ENCODE measurements around the gene CYSTM1.

CYSTM1 gene, protein sequence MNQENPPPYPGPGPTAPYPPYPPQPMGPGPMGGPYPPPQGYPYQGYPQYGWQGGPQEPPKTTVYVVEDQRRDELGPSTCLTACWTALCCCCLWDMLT

DNA sequence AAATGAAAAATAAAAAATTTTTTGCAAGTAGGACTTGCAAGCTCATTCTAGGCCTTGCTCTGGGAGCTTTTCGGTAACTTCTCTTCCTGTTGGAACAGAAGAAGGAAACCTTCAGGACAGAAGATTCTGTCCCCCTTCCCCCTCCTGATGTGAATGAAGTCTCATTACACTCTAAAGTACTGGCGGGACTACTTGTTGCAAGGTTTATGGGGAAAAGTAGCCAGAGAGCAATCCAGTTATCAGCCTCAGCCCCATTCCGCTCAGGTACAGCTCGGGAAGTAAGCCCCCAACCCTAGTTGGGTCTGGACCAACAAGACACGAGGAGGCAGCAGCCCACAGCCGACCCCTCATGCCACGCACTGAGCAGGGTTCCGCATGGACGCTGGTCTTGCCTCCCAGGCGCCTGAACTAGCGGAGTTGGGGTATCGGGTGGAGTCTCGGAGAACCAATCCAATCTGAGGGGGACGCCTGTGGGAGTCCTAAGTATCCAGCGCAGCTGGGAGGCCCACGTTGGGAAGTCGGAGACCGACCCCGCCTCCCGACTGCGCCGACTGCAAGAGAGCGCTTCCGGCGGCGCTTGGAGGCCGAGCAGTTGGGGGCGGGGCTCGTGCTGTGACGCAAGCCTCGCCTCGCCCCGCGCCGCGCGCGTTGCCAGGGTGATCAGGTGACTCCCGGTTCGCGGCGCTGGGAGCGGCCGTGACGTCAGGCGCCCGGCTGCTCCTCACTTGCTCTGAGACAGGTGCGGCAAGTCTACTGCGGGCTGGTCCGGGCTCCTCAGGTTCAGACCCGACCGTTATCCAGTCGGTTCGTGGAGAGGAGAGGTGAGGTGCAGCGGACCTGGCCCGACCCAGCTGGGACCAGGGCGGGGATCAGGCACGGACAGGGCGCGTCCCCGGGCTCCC lies at the start of gene CYSTM1:
Gene CYSTM1, plus strand, starts transcription at position 724 of the 902 bp plus-strand sequence. CDS start 19,278 bp downstream, outside the sequence.
- peak; percentile 90 for DNase-seq (ENCODE audit: low read depth)

DNA sequence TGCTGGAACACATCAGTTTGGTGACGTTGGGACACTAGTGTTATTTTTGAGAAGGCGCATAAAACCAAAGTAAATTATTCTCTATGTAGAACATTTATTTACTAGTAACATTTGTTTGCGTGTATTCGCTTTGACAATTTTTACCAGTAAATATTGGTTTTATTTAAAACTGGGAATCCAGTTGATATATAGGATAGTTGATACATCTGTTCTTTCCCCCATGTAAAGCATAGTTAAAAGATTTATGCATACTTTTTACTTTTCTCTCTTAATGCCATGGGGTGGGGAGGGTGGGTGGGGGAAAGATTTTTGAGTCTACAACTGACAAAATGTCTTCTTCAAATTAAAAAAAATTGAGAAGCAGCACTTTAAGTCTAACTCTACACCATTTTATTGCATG lies 49.4 kb upstream of the CYSTM1 start, which contains the start of gene IGIP:
Gene IGIP, plus strand, starts transcription at position 301 of the 400 bp plus-strand sequence. CDS start 2,540 bp downstream, outside the sequence.
- no peak for DNase-seq (ENCODE audit: low read depth)

DNA sequence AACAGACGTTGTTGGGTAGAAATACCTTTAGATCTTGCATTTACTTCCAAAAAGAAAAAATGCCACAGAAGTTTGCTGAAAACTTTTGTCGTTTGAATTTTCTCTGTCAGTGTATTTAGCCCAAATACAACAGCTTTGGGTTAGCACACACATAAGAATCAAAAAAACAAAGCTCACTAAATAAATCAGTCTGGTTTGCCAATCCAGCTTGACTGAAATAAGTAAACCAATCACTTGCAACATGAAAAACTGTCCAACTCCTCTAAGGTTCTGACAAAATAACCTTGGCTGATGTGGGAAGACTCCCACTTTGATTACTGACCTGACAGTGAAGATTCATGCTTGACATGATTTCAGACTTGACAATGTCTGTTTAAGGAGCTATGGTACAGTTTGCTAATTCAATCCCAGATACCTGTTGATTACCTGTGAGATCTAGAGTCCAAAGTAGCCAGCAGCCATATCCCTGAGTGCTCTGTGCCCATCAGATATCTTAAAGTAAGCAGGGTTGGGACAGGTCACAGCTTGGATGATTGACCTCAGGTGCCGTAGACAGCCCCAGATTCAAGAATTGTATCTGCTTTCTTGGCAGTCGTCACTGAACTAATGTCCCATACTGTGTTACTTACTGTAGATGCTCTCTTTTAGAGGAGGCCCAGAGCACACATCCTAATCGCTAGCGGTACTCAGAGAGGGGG lies 48.5 kb upstream of the CYSTM1 start:
- DNase-seq (ENCODE audit: low read depth) = no peak

DNA sequence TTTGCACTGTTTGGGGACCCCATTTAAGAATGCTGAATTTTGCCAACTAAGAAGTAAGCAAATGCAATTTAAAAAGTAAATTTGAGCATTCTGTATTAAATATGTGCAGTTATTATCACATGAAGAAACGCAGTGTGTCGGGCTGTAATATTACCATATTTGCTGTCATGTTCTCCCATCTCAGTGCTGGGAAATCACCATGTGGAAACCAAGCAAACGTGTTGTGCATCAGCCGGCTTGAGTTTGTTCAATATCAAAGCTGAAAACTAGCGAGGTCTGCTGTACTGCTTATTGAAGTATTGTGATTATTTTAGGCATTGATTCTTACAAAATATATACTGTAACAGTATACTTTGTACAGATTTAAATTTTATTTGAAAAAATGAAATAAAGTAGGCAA lies 46.6 kb upstream of the CYSTM1 start:
- no peak for DNase-seq (ENCODE audit: low read depth)

DNA sequence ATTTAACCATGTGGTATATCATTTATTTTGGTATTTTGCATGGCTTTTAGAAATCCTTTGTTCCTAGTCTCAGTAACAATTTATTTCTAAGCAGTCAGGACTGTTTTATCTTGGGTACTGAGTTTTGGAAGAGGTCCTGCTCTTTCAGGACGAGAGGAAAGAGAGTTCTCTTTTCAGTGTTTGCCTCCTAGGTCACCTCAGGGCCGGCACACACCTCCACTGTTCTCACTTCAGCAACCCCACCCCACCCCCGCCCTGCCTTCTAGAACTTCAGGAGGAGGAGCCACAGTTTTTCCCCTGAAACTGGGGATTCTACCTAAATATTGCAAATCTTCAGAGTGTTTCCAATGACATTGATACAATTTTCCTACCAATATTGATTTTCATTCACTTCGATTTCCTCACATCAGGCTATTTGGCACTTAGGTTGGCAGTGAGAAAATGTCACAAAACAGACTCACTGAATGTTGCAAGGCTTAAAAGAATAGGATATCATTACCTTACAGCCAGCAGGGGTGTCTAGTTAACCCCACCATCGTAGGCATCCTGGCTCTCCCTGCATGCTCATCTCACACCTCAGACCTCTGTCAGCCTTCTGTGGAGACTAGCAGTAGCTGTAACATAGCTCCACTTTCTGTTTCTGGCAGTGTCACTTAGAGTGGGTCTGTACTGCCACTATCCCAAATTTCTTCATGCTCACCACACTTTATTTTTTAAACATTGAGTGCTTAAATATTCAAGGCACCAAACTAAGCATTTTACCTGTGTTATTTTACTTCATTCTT lies 43.8 kb upstream of the CYSTM1 start:
- no peak for DNase-seq (ENCODE audit: low read depth)

DNA sequence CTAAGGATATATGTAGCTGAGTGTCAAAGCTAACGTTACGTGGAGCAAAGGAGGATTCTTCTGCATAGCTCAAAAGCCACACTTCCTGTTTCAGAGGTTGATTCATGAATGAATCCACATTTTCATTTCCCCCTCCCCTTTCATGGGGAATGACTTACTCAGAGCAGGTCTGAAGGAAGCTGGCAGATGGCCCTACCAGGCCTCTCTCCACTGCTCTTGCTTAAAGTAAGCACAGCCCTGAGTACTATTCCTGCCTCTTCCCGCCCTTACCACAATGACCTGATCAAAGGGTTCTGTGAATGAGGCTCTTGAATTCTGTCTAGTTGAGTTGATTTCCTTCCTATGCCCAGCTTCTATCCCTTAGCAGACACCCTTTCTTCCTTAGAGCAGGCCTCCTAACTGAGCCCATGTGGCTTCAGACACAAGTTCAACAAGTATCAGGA lies 43.0 kb upstream of the CYSTM1 start:
- DNase-seq (ENCODE audit: low read depth) = no peak

DNA sequence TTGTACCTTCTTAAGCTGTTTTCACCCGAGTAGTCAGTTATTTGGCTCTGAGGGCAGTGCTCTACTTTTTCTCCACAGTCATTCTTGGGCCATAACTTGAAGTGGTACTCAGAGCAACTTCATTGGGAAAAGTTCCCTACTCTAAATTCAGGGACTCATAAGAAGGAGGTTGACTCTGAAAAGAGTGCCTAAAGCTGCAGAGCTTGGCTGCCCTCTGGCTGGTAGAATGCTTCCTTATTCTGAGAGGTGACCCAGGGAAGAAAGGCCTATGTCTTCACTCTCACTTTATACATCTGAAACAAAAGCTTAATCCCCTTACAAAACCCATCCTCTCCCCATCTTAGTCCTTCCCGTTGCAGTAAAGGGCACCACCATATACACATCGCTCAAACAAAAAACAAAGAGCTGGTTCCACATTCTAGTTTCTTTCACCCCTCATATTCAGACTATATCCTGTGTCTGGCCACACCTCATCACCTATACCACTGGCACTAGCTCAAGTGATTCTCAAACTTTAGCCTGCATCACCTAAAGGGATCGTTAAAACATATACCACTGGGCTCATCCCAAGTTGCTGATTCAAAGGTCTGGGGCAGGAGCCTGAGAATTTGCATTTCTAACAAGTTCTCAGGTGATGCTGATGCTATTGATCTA lies 41.3 kb upstream of the CYSTM1 start:
- DNase-seq (ENCODE audit: low read depth) = no peak

DNA sequence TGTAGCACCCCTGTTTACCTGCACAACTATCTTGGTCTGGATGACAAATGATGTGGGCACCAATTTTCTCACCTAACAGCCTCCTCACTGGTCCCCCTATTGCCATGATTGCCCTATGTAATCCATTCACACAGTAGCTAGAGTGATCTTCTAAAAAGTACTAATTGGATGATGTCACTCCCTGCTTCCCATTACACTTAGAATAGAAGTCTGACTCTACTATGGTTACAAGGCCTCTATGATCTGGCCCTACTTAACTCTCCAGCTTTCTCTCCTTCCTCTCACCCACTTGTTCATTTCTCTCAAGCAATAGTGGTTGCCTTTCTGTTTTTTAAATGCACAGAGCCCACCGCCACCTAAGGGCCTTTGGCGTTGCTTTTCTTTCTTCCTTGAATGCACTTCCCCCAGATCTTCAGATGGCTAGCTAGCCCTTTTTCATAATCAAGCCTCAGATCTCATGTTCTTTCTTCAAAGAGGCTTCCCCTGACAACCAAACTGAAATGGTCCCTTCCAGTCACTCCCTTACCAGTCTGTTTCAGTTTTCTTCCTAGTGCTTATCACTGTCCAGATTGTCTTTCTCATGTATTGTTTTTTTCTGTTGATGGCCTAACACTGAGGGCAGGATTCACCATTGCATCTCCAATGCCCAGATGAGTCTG lies 40.6 kb upstream of the CYSTM1 start:
- no peak for DNase-seq (ENCODE audit: low read depth)

DNA sequence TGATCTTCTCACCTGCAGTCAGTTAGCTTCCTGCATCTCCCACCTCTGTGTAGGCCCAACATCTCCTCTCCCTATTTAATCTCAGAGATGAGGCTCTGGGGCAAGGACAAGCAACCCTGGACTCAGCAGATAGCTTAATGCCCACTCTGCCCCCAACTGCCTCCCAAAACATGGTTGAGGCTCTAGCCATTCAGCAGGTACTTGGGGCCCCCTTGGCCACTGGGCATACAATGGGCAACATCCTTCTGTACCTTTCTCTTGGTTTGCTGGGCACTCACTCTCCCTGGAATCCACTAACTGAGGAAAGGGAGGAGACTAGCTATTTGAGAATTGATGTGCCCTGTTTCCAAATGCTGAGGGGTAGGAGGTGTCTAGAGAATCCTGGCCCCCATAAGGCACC lies 39.9 kb upstream of the CYSTM1 start:
- DNase-seq (ENCODE audit: low read depth) = no peak

DNA sequence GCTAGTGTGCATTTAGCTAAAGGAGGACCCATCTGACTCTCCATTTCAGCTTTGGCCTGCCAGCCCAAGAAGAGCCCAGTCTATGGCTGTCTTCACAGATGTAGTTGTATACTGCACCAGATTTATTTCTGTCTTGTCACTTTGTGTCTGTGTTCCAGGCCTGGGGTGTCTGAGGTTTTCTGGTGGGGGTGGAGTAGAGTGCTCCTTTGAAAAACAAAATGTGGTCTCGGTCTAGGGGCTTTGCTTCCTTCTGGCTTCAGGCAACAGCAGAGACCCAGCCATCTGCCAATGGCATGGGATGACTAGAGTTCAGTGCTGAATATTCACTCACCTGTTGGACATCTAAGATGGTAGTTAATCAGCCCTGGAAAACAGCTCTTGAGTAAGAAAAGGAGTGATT lies 38.4 kb upstream of the CYSTM1 start:
- no peak for DNase-seq (ENCODE audit: low read depth)

DNA sequence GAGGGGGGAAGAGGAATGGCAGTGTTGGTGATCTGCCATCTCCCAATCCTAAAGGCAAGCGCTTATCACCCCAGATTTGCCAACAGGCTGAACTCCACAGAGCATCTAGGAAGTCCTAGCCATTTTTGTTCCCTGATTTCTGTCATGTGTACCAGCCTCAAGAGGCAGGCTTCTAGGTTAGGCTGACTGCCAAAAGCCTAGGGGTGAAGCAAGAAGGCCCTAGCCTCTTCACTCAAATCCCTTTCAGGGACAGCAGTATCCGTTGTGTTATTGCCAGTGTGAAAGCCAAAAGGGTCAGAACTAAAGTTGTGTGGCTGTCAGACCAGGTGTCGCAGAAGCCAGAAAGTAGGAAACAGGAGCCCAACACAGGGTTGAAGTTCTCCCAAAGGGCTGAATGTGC lies 34.6 kb upstream of the CYSTM1 start:
- no peak for DNase-seq (ENCODE audit: low read depth)

DNA sequence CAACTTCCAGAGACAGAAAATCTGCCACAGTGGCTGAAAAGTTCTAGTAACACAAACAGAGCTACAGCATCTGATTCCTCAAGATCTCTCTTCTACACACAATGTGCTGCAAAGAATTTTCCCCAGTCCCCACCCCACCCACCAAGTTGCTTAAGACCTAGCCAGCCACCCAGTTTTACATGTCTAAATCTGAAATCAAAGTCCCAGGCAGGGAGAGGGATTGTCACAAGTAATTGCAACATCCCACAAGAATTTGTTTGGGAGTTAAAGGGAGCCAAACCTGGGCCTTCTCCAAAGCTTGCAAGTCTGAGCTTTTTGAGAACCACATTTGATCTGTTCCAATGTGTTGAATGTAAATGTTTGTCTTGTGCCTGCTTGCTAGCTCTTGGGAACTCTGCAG lies 33.7 kb upstream of the CYSTM1 start:
- no peak for DNase-seq (ENCODE audit: low read depth)

DNA sequence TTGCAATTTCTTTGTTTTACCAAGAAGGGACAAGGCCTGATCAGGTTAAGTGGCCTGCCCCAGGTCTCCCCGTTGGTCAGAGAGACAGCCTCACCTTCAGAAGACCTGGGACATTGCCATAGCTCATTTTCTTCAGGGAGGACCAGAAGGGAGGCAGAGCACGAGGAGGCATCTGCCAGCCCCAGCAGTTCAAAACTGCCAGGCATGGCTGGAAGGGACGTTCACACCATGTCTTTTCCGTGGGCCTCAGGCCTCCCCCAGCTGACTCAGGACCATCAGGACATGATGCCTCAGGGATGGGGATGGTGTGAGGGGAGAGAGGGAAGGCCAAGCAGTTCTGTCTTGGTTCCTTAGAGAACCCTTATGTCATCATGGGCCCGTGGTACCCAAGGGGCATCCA lies 32.7 kb upstream of the CYSTM1 start:
- DNase-seq (ENCODE audit: low read depth) = no peak

DNA sequence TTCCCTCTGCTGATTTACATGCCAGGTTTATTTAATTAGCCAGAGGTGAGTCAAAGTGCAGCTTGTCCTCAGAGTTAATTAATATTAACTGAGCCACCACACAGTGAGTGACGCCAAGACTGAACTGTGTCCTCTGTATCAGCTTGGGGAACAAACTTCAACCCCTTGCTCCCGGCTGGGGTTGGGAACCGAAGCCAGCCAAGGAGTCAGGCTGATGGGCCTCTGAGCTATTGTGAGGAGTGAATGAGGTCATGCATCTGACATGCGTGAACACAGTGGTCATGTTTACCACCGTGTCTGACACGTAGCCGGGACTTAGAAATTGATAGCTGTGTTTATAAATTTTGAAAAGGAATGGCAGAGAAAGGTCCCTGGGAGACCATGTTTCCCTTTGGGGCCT lies 32.1 kb upstream of the CYSTM1 start:
- no peak for DNase-seq (ENCODE audit: low read depth)

DNA sequence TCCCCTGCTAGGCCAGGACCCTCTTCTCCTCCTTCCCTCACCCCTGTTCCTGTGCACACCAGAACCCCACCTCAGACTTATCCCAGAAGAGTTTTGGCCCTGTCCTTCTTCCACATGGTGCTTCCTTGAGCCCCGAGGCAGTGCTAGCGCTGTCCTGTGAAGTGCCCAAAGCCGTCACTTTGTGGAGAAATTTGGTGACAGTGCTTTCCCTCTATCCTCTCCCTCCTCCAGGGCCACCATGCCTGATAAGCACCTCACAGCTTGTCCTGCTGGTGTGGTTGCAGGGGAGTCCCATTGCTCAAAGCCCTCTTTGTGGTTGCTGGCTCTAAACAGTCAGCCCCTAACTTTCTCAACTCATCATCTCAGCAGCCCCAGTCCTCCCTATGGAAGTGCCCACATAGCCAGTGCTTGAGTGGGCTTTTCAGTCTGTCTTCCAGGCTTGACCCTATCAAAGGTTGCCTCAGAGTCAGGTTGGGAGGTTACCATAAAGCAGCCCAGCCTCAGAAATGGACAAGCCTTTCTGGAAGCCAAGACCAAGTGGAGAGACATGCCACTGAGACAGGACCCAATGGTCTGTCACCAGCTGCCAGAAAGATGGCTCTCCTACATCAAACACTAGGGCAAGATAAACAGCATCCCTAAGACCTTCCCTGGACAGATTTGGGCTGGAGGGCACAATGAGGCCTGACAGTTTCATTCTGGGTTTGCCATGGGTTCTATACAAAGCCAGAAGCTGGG lies 31.3 kb upstream of the CYSTM1 start:
- no peak for DNase-seq (ENCODE audit: low read depth)

DNA sequence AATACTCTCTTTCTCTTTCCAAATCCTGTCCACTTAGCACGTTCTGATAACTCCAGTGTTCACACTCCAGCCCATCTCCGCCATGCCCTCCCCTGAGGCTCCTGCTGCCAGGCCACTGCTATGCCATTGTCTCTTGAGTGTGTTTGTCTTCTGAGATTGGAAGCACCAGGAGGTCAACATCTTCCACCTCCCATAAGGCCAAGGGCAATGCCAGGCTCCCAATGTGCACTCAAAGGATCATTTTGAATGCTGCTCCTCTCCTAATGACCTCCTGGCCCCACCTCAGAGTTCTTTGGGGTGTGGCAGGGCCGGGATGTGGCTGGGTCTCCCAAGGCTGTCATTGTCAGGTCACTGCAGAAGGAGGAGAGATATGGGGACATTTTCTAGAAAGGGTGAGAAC lies 29.7 kb upstream of the CYSTM1 start:
- DNase-seq (ENCODE audit: low read depth) = no peak

DNA sequence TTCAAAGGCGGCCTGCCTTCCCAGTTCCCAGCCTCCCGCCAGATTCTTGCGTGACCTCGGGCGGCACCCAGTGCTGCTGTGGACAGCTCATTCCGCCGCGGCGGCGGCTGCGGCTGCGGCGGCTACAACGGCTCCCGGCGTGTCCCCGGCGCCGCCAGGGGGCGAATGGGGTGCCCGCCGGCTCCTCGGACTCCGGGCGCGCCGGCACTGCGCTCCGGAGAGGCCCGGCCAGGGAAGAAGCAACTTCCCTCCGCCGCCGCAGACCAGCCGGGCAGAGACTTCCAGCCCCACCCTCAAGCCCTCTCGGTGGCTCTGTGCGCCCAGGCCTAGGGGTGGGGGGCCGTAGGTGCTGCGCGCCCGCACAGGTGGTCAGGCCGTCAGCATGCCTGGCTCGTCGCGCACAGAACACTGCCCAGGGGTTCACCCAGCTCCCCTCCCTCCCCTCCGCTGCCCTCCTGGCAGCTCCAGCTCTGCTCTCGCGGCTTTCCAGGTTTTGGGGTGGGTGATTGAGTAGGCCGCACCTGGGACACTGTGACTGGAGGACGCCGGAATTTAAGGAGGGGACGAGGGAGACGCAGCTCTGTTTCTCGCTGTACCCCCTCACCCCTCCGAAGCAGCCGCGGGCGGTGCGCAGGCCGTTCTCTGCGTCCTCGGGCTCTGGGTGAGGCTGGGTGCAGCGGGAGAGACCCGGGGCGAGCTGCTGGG lies 29.0 kb upstream of the CYSTM1 start:
- DNase-seq (ENCODE audit: low read depth) = peak; percentile 8

DNA sequence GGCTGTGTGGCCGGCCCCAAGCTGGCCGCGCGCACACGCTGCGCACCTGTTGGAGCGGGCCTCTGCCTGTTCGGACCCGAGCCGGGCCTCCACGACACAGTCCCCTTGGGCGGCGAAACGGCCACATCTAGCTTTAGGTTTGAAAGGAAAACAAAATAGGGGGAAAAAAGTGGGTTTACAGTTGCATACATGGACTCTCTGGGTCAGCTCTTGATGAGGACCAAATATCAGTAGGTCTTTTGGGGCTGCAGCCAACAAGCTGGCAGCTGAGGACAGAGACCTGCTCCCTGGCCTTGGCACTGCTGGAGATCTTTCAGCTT lies 28.5 kb upstream of the CYSTM1 start:
- DNase-seq (ENCODE audit: low read depth) = no peak

DNA sequence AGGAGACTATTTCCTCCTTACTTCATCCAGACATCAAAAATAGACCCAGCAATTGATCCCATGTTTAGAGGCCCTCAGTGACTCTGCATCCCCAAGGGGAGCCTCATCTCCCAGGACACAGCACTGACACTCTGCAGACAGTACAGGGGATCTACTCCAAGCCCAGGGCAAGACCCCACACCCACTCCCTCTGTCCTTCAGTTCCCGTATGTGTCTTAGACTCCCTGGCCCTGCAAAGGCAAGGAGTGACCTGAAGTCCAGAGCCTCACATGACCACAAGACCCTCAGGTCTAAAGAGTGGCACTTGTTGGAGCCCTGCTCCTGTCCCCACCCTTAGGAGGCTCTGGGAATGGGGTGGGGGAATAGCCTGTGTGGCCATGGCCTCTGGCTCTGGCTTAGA lies 27.5 kb upstream of the CYSTM1 start:
- DNase-seq (ENCODE audit: low read depth) = no peak

DNA sequence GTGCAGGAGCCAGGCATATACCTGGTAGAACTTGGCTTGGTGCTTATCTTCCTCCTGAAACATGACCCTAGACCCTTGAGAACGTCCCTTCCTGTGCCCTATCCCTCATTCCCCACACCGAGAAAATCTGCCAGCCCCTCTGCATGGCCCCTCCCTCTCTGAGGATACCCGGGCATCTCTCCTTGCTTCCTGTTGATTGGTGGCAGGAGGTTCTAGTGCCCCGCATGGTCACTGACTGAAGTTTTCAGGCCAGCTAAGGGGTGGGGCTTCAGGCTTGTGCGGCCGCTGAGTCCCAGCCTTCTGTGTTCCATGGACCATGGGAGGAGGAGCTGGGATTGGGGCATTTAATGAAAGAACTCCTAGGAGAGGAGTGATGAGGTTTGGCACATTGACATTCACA lies 26.5 kb upstream of the CYSTM1 start:
- no peak for DNase-seq (ENCODE audit: low read depth)
